ENCODE measurements around the gene LRRC7. TPM values are rescaled to one million over a fixed set of nuclear protein-coding genes. Genes with fewer than 3 reads are reported as not detected.
A peak's percentile ranks its signal among the peaks of the same experiment; 100 is the strongest.

The LRRC7 gene
- total RNA-seq, 1 donor = under 0.01 TPM

- Histone ChIP-seq H3K4me1 (ENCODE audit: insufficient read depth, low read length) (peaks cover 15% of the 10 kb centered on the region), H3K36me3 (ENCODE audit: insufficient read depth, low read length) (no peaks in the 10 kb centered on the region), H3K79me2 (ENCODE audit: insufficient read depth, low read length) (no peaks in the 10 kb centered on the region), H4K20me1 (ENCODE audit: insufficient read depth, low read length) (no peaks in the 10 kb centered on the region), H3K4me3 (ENCODE audit: insufficient read depth, low read length) (no peak overlapping the region), H2AFZ (ENCODE audit: low read length) (no peak overlapping the region), H3K27ac (ENCODE audit: low read depth, low read length) (no peak overlapping the region), H3K27me3 (ENCODE audit: insufficient read depth, low read length) (no peaks in the 10 kb centered on the region), H3K9me3 (ENCODE audit: low read depth, low read length) (no peaks in the 10 kb centered on the region), H3K4me2 (ENCODE audit: insufficient read depth, low read length) (no peak overlapping the region)
- no peak for DNase-seq (ENCODE audit: insufficient read length, low spot score, missing footprints)
- TF ChIP-seq CTCF (IDR thresholded peaks at IDR 0.05; ENCODE audit: extremely low read depth, low read depth, low read length) = peak; percentile 45
Measured at GRCh38 chr1:70142075-70142474, 574.4 kb downstream of the LRRC7 start.

DNA sequence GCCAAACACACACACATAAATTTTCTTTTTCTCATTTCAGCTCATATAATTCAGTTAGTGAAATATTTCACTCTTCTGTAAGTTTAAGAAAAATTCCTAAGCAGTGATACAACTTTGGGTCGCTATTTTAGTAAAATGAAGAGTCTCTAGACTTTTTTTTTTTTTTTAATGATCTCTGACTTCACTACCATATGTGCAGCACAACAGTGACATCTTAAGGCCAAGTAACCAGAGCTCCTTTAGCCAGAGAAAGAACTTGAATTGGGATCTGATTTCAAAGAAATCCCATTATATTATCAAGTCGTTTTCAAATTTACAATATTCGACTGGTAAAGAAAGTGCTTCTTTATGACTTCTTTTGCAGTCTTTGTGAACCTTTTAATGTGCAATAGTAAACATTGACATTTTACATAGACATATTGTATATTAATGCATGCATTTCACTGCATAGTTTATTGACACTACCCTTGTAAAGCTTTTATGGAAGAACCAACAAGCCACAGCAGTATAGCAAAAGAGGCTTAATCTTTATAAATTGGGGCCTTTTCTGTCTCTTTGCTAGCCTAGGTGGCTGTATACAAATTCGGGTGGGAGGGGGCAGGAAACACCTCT lies 575.4 kb downstream of the LRRC7 start:
- H3K27me3 ChIP-seq (ENCODE audit: insufficient read depth, low read length) = no peaks in the 10 kb centered on the region
- DNase-seq (ENCODE audit: insufficient read length, low spot score, missing footprints) = no peak
- H3K79me2 ChIP-seq (ENCODE audit: insufficient read depth, low read length) = no peaks in the 10 kb centered on the region
- no peak overlapping the region for H3K27ac ChIP-seq (ENCODE audit: low read depth, low read length)
- H4K20me1 ChIP-seq (ENCODE audit: insufficient read depth, low read length) = no peaks in the 10 kb centered on the region
- H3K4me2 ChIP-seq (ENCODE audit: insufficient read depth, low read length) = no peak overlapping the region
- no peak overlapping the region for H3K4me3 ChIP-seq (ENCODE audit: insufficient read depth, low read length)
- peaks cover 15% of the 10 kb centered on the region for H3K4me1 ChIP-seq (ENCODE audit: insufficient read depth, low read length)
- H3K9me3 ChIP-seq (ENCODE audit: low read depth, low read length) = no peaks in the 10 kb centered on the region
- H2AFZ ChIP-seq (ENCODE audit: low read length) = no peak overlapping the region
- peak; percentile 65 for TF ChIP-seq CTCF (IDR thresholded peaks at IDR 0.05; ENCODE audit: extremely low read depth, low read depth, low read length)
- H3K36me3 ChIP-seq (ENCODE audit: insufficient read depth, low read length) = no peaks in the 10 kb centered on the region

- Histone ChIP-seq H4K20me1 (ENCODE audit: insufficient read depth, low read length) (no peaks in the 10 kb centered on the region), H3K4me1 (ENCODE audit: insufficient read depth, low read length) (peaks cover 3% of the 10 kb centered on the region), H3K27ac (ENCODE audit: low read depth, low read length) (no peak overlapping the region), H3K4me3 (ENCODE audit: insufficient read depth, low read length) (no peak overlapping the region), H3K36me3 (ENCODE audit: insufficient read depth, low read length) (no peaks in the 10 kb centered on the region), H3K9me3 (ENCODE audit: low read depth, low read length) (no peaks in the 10 kb centered on the region), H3K27me3 (ENCODE audit: insufficient read depth, low read length) (no peaks in the 10 kb centered on the region), H2AFZ (ENCODE audit: low read length) (no peak overlapping the region), H3K79me2 (ENCODE audit: insufficient read depth, low read length) (no peaks in the 10 kb centered on the region), H3K4me2 (ENCODE audit: insufficient read depth, low read length) (no peak overlapping the region)
- peak; percentile 19 for DNase-seq (ENCODE audit: insufficient read length, low spot score, missing footprints)
- TF ChIP-seq CTCF (IDR thresholded peaks at IDR 0.05; ENCODE audit: extremely low read depth, low read depth, low read length) = no peak
Measured at GRCh38 chr1:70146488-70146887, 578.8 kb downstream of the LRRC7 start.

DNA sequence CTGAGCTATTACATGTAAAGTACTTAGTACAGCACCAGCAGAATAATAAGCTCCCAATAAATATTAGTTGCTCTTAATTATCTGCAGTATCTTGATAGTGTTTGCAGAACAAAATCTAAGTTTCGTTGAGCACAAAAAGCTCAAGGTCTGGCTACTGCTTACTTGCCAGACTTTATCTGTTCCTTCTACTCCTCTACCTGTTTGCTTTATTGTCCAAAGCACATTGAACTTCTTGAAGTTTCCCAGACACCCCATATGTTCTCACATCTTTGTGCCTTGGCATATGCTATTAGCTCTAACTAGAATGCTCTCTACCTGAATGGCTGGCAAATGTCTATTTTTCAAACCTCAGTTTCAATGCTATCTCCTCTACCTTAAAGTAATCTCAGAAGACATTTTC lies 582.7 kb downstream of the LRRC7 start:
- TF ChIP-seq CTCF (IDR thresholded peaks at IDR 0.05; ENCODE audit: extremely low read depth, low read depth, low read length) = no peak
- Histone ChIP-seq H3K4me1 (ENCODE audit: insufficient read depth, low read length) (no peaks in the 10 kb centered on the region), H3K9me3 (ENCODE audit: low read depth, low read length) (no peaks in the 10 kb centered on the region), H2AFZ (ENCODE audit: low read length) (no peak overlapping the region), H3K27ac (ENCODE audit: low read depth, low read length) (no peak overlapping the region), H3K36me3 (ENCODE audit: insufficient read depth, low read length) (no peaks in the 10 kb centered on the region), H3K4me3 (ENCODE audit: insufficient read depth, low read length) (no peak overlapping the region), H3K27me3 (ENCODE audit: insufficient read depth, low read length) (no peaks in the 10 kb centered on the region), H4K20me1 (ENCODE audit: insufficient read depth, low read length) (no peaks in the 10 kb centered on the region), H3K79me2 (ENCODE audit: insufficient read depth, low read length) (no peaks in the 10 kb centered on the region), H3K4me2 (ENCODE audit: insufficient read depth, low read length) (no peak overlapping the region)
- DNase-seq (ENCODE audit: insufficient read length, low spot score, missing footprints) = no peak
